G401 (cell line): Measurements from ENCODE around the gene CKAP5. TPM values are rescaled to one million over a fixed set of nuclear protein-coding genes. Genes with fewer than 3 reads are reported as not detected.

Experiments used
- DNase-seq: peaks from one replicate; pipeline ENCODE4 v3.0.0-alpha.2; 2015; ENCODE audit warnings: low spot score
- in situ Hi-C: cut with HindIII; loops from 2 replicates; pipeline ENCODE4 v1.10.0; 2016; ENCODE audit warnings: low sequenced_read_pairs, mixed read lengths
- total RNA-seq: library from RNA; depleted of rRNA; stranded (reverse); fragments of >200 nt; shearing (Covaris generic); gene quantifications from 2 replicates; pipeline ENCODE4 v1.2.3, GENCODE V29; 2014; rRNA removed

CKAP5 gene
- total RNA-seq = 67.4 and 89.8 TPM in 2 replicates

- in situ Hi-C loops = no loop called here
- peak; percentile 93 for DNase-seq
These were observed at the start of gene CKAP5 for GRCh38 chr11:46845740-46846509. CKAP5 (minus strand) TSS chr11:46846280; CDS start chr11:46821231, 25,049 bp downstream.

DNA sequence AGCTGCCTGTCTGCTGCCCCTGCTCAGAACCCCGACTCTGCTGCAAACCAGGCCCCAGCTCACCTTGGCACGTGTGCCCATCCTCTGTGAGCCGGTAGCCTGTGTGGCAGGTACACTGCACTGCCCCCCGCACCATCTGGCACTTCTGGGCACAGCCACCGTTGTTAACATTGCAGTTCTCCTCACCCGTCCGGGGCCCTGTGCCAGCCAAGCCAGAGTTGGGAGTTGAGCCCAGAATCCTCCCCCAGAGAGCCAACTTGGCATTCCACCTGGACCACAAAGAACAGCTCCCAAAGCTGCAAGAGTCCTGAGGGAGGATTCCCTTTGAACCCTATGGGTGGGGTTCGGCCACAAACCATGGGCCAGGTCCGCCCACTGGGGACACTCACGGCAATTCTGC lies 49.7 kb upstream of the CKAP5 start:
- peak; percentile 92 for DNase-seq
- in situ Hi-C loops = no loop called here

GRCh38 chr11:46894961-46895360 lies 48.9 kb upstream of the CKAP5 start:
- DNase-seq = peak; percentile 61
- in situ Hi-C loops = no loop called here

GRCh38 chr11:46894506-46894905 lies 48.4 kb upstream of the CKAP5 start:
- DNase-seq = no peak
- in situ Hi-C loops = no loop called here

- in situ Hi-C loops = no loop called here
- no peak for DNase-seq
These were observed 46.8 kb upstream of the CKAP5 start for GRCh38 chr11:46892838-46893237.

DNA sequence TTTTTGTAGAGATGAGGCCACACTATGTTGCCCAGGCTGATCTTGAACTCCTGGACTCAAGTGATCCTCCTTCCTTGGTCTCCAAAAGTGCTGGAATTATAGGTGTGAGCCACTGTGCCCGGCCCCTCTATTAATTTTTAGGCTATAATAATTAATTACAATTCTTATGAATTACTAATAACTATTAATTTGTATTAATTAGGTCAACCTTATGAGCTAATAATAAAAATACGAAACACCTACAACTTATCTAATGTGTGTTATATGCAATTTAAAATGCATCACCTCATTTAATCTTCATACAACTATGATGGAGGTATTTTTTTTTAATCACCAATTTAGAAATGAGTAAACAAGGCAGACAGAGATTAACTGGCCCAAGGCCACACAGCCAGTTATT lies 46.0 kb upstream of the CKAP5 start:
- DNase-seq = no peak
- in situ Hi-C loops = no loop called here

GRCh38 chr11:46890665-46891064 lies 44.6 kb upstream of the CKAP5 start:
- in situ Hi-C loops = no loop called here
- no peak for DNase-seq

DNA sequence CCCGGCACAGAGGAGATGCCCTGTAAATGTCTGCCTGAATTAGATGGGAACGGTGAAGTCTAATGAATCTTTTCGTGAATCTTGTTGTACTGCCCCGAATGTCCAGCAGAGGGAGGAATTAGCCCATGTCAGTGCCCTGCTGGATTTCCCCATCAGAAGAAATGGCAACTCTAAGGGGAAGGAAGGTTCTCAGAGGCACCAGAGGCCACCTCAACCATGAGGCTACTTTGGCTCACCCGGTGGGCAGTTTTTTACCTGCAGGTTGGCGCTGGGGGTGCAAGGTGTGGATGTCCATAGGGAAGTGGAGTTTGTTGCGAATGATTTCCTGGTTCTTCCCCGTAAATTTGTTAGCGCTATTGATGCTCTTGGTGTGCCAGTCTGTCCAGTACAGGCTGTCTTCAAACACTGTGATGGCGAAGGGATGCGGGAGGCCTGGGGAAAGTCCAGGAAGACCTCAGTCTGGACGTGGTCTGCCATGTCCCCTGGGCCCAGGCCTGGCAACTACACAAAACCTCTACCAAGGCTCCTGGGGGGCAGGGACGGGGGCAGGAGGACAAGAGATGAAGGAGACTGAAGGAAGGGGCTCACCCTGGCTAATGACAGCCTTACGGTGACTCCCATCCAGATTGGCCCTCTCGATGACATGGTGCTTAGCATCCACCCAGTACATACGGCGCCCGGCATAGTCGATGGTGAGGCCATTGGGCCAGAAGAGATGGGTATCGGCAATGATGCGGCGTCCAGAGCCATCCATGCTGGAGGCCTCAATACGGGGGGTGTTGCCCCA lies 43.8 kb upstream of the CKAP5 start:
- DNase-seq = peak; percentile 93
- in situ Hi-C loops = no loop called here

- in situ Hi-C loops = no loop called here
- DNase-seq = no peak
These were observed 43.2 kb upstream of the CKAP5 start for GRCh38 chr11:46889251-46889650.

DNA sequence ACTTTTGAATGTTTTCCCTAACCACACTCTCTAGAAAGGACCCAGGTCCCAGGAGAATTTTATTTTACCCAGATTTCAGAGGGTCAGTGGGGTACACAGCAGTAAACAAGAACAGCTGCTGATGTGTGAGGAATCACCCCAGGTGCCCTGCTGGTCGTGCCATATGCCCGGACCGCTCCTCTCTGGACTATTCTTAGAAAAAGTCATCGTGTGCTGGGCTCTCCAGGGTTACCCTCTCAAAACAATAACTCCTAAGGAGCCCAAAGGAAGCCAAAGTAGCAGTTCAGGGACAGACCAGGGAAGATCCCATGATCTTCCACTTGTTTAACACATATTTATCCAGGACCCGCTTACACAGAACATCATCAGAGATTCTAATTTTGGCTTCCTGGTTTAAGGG lies 42.6 kb upstream of the CKAP5 start:
- in situ Hi-C loops = no loop called here
- peak; percentile 62 for DNase-seq

DNA sequence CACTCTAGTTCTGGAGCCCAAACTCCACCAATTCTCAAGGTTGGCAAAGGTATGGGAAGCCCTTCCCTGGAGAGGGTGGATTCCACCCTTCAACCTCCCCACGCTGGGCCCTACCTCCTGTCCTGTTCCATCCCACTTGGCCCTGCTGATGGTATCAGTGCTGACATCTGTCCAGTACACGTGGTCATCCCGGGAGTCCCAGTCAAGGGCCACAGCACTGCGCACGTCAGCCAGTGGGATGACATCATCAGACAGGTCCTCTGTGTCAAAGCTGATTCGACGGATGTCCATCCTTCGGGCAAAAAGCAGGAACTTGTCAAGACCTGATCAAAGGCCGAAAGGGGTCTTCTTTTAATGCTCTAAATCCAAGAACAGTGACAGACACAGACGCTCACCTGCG lies 40.1 kb upstream of the CKAP5 start:
- in situ Hi-C loops = no loop called here

GRCh38 chr11:46879056-46879585 lies 33.0 kb upstream of the CKAP5 start:
- no peak for DNase-seq
- in situ Hi-C loops = no loop called here

More for the DNA sequence above, 40.1 kb upstream of the CKAP5 start:
- no peak for DNase-seq

GRCh38 chr11:46877580-46877979 lies 31.5 kb upstream of the CKAP5 start:
- in situ Hi-C loops = no loop called here

GRCh38 chr11:46876471-46876870 lies 30.4 kb upstream of the CKAP5 start:
- in situ Hi-C loops = no loop called here
- peak; percentile 97 for DNase-seq

More at GRCh38 chr11:46877580-46877979, 31.5 kb upstream of the CKAP5 start:
- DNase-seq = no peak

GRCh38 chr11:46874586-46874985 lies 28.5 kb upstream of the CKAP5 start:
- in situ Hi-C loops = no loop called here
- DNase-seq = no peak

GRCh38 chr11:46868912-46869311 lies 22.8 kb upstream of the CKAP5 start:
- in situ Hi-C loops = no loop called here
- no peak for DNase-seq

GRCh38 chr11:46865340-46865739 lies 19.3 kb upstream of the CKAP5 start:
- no peak for DNase-seq

GRCh38 chr11:46860218-46860617 lies 14.1 kb upstream of the CKAP5 start:
- in situ Hi-C loops = no loop called here

More at GRCh38 chr11:46865340-46865739, 19.3 kb upstream of the CKAP5 start:
- in situ Hi-C loops = no loop called here

DNA sequence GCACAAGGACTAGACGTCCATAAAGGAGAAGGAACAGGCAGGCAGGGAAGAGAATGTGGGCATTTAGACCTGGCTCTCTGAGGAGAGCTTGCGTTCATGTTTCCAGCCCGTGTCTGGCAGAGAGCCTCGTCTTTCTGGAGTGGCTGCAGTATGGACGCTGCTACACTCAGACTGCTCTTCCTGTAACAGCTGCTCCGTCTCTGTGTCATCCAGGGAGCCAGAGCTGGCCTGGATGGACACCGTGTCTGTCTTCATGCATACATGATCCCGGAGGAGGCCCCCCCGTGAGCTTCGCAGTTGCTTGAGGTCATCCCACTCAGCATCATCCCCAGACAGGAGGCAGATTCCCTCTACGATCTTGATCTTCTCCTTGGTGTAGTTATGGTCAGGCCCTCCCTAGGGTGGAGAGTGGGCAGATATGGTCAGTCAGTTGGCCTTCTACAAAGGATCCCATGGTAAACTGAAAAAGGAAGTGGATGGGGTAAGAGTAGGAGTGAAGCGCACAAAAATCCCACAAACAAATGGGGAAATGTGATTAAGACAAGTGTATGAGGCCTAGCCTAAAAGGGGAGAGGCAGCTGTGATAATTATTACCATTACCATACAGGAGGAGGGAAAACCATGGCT lies 13.0 kb upstream of the CKAP5 start:
- in situ Hi-C loops = no loop called here
- DNase-seq = no peak

More at GRCh38 chr11:46860218-46860617, 14.1 kb upstream of the CKAP5 start:
- DNase-seq = no peak

GRCh38 chr11:46857666-46858065 lies 11.6 kb upstream of the CKAP5 start:
- in situ Hi-C loops = no loop called here
- DNase-seq = no peak
